ENCODE measurements around the gene RAPGEF4. TPM values are rescaled to one million over a fixed set of nuclear protein-coding genes. Genes with fewer than 3 reads are reported as not detected.

The RAPGEF4 gene
- polyA plus RNA-seq, 3 donors: not detected

GRCh38 chr2:172977270-172978062 lies 241.8 kb downstream of the RAPGEF4 start:
- no peak overlapping the region for H3K4me2 ChIP-seq (replicated peaks; ENCODE audit: extremely low read depth, low read length, poor library complexity, severe bottlenecking)
- H3K9me3 ChIP-seq (replicated peaks in 1 of 2; ENCODE audit: control insufficient read depth in 1 of 2, insufficient read depth in 1 of 2, low read length in 2 of 2): no peaks in the 10 kb centered on the region
- H3K4me1 ChIP-seq (ENCODE audit: control insufficient read depth in 1 of 2, insufficient read depth in 2 of 2, low read length in 2 of 2): peaks cover 16 to 20% of the 10 kb centered on the region in 2 donors
- H4K20me1 ChIP-seq (ENCODE audit: insufficient read depth, low read length): no peaks in the 10 kb centered on the region
- H3K4me3 Mint-ChIP-seq: no peak overlapping the region
- no peaks in the 10 kb centered on the region for H3K36me3 Mint-ChIP-seq
- whole genome bisulfite sequencing (ENCODE audit: insufficient coverage): 71% methylated on average over 6 of the region's 7 CpGs
- no peaks in the 10 kb centered on the region for H3K9me3 Mint-ChIP-seq
- peak overlapping the region; percentile 42 for H2AFZ ChIP-seq (ENCODE audit: insufficient read depth, low read depth, low read length, poor library complexity, severe bottlenecking)
- H3K9ac ChIP-seq (ENCODE audit: insufficient read depth, low read length, poor library complexity, severe bottlenecking): no peak overlapping the region
- H3K4me3 ChIP-seq (replicated peaks in 1 of 3; ENCODE audit: low read depth in 2 of 3, low read length in 3 of 3): no peak overlapping the region
- H3K36me3 ChIP-seq (replicated peaks in 1 of 2; ENCODE audit: control insufficient read depth in 1 of 2, insufficient read depth in 2 of 2, low read length in 2 of 2): no peaks in the 10 kb centered on the region
- peaks cover 0 to 5% (median 4%) of the 10 kb centered on the region in 3 donors for H3K27me3 Mint-ChIP-seq (ENCODE audit: low read depth in 3 of 3)
- peak overlapping the region in 1 of 7 donors; percentile 77 for H3K27ac Mint-ChIP-seq
- H3K79me2 ChIP-seq (ENCODE audit: insufficient read depth, low read length): no peaks in the 10 kb centered on the region
- peaks cover 22% of the 10 kb centered on the region for H3K4me1 Mint-ChIP-seq
- intact Hi-C loops (cut with micrococcal nuclease): no loop called here
- H3K27ac ChIP-seq (ENCODE audit: low read depth in 1 of 2, low read length in 2 of 2): no peak overlapping the region
- no peak for DNase-seq
- TF ChIP-seq CTCF (IDR thresholded peaks at IDR 0.05): no peak
- H3K27me3 ChIP-seq (ENCODE audit: control insufficient read depth in 2 of 2, insufficient read depth in 2 of 2, low read length in 2 of 2): no peaks in the 10 kb centered on the region

GRCh38 chr2:172978063-172978383 lies 242.4 kb downstream of the RAPGEF4 start:
- Histone ChIP-seq H3K4me1 (ENCODE audit: control insufficient read depth in 1 of 2, insufficient read depth in 2 of 2, low read length in 2 of 2) (peaks cover 16 to 20% of the 10 kb centered on the region in 2 donors), H3K9me3 (replicated peaks in 1 of 2; ENCODE audit: control insufficient read depth in 1 of 2, insufficient read depth in 1 of 2, low read length in 2 of 2) (no peaks in the 10 kb centered on the region), H3K4me3 (replicated peaks in 1 of 3; ENCODE audit: low read depth in 2 of 3, low read length in 3 of 3) (no peak overlapping the region), H4K20me1 (ENCODE audit: insufficient read depth, low read length) (no peaks in the 10 kb centered on the region), H3K27ac (ENCODE audit: low read depth in 1 of 2, low read length in 2 of 2) (no peak overlapping the region), H3K9ac (ENCODE audit: insufficient read depth, low read length, poor library complexity, severe bottlenecking) (no peak overlapping the region), H3K36me3 (replicated peaks in 1 of 2; ENCODE audit: control insufficient read depth in 1 of 2, insufficient read depth in 2 of 2, low read length in 2 of 2) (no peaks in the 10 kb centered on the region), H3K27me3 (ENCODE audit: control insufficient read depth in 2 of 2, insufficient read depth in 2 of 2, low read length in 2 of 2) (no peaks in the 10 kb centered on the region), H2AFZ (ENCODE audit: insufficient read depth, low read depth, low read length, poor library complexity, severe bottlenecking) (peak overlapping the region; percentile 42), H3K4me2 (replicated peaks; ENCODE audit: extremely low read depth, low read length, poor library complexity, severe bottlenecking) (no peak overlapping the region), H3K79me2 (ENCODE audit: insufficient read depth, low read length) (no peaks in the 10 kb centered on the region)
- WGBS (ENCODE audit: insufficient coverage): no CpG with 5 or more reads among the region's 2 CpGs
- H3K9me3 Mint-ChIP-seq: no peaks in the 10 kb centered on the region
- peaks cover 0 to 5% (median 4%) of the 10 kb centered on the region in 3 donors for H3K27me3 Mint-ChIP-seq (ENCODE audit: low read depth in 3 of 3)
- peaks cover 22% of the 10 kb centered on the region for H3K4me1 Mint-ChIP-seq
- intact Hi-C loops (cut with micrococcal nuclease): no loop called here
- no peak for TF ChIP-seq CTCF (IDR thresholded peaks at IDR 0.05)
- peak overlapping the region in 1 of 7 donors; percentile 6 for H3K27ac Mint-ChIP-seq
- H3K36me3 Mint-ChIP-seq: no peaks in the 10 kb centered on the region
- H3K4me3 Mint-ChIP-seq: no peak overlapping the region
- DNase-seq: no peak
